ENCODE results near the gene EXOC4. TPM values are rescaled to one million over a fixed set of nuclear protein-coding genes. Genes with fewer than 3 reads are reported as not detected.
"Not testable (repeated sequence)": the region's sequence is repeated elsewhere in the genome, so short reads cannot be mapped to it uniquely, and the experiment has no call there.

Gene EXOC4
- total RNA-seq, 1 experiment from 2014 or later, result 66.2 TPM

GRCh38 chr7:134073276-134073675, 820.4 kb downstream of the EXOC4 start:
- H3K27ac Mint-ChIP-seq (ENCODE audit: unreplicated experiment), result no peak overlapping the region
- peaks cover 15% of the 10 kb centered on the region for H3K9me3 Mint-ChIP-seq (ENCODE audit: unreplicated experiment)
- no peak overlapping the region for H3K4me3 ChIP-seq (ENCODE audit: low read depth, low read length)
- H3K27me3 Mint-ChIP-seq (ENCODE audit: insufficient read depth, unreplicated experiment), result no peaks in the 10 kb centered on the region
- DNase-seq, result no peak
- H3K4me1 Mint-ChIP-seq (ENCODE audit: low read depth, unreplicated experiment), result peaks cover 8% of the 10 kb centered on the region
- peaks cover 14% of the 10 kb centered on the region for H3K4me1 ChIP-seq
- H3K36me3 Mint-ChIP-seq (ENCODE audit: insufficient read depth, unreplicated experiment), result peaks cover 13% of the 10 kb centered on the region
- no peaks in the 10 kb centered on the region for H3K27me3 ChIP-seq (replicated peaks; ENCODE audit: control insufficient read depth, insufficient read depth, low read length)
- CTCF ChIA-PET, result no interaction called here
- TF ChIP-seq CTCF (IDR thresholded peaks at IDR 0.05; ENCODE audit: insufficient read depth in 1 of 2, low read depth in 1 of 2, low read length in 1 of 2, severe bottlenecking in 1 of 2, unreplicated experiment in 1 of 2), result no peak
- no TSS peak for BruUV-seq (replicated peaks)
- H3K4me3 Mint-ChIP-seq (ENCODE audit: unreplicated experiment), result no peak overlapping the region
- POLR2A ChIA-PET, result no interaction called here
- H3K36me3 ChIP-seq (ENCODE audit: control insufficient read depth, insufficient read depth, low read length), result no peaks in the 10 kb centered on the region
- no peaks in the 10 kb centered on the region for H3K9me3 ChIP-seq
- intact Hi-C loops (cut with micrococcal nuclease; ENCODE audit: unreplicated experiment), result no loop called here

- Histone ChIP-seq H3K4me3 (ENCODE audit: low read depth, low read length) (no peak overlapping the region), H3K27me3 (replicated peaks; ENCODE audit: control insufficient read depth, insufficient read depth, low read length) (no peaks in the 10 kb centered on the region), H3K4me1 (peaks cover 14% of the 10 kb centered on the region), H3K9me3 (no peaks in the 10 kb centered on the region; the same call in 1 of the 2 replicates), H3K36me3 (ENCODE audit: control insufficient read depth, insufficient read depth, low read length) (no peaks in the 10 kb centered on the region)
- DNase-seq, result no peak
- no peaks in the 10 kb centered on the region for H3K27me3 Mint-ChIP-seq (ENCODE audit: insufficient read depth, unreplicated experiment)
- ChIA-PET POLR2A (no interaction called here), CTCF (no interaction called here)
- H3K36me3 Mint-ChIP-seq (ENCODE audit: insufficient read depth, unreplicated experiment), result peaks cover 6% of the 10 kb centered on the region
- no peak overlapping the region for H3K27ac Mint-ChIP-seq (ENCODE audit: unreplicated experiment)
- no peak for TF ChIP-seq CTCF (IDR thresholded peaks at IDR 0.05; ENCODE audit: insufficient read depth in 1 of 2, low read depth in 1 of 2, low read length in 1 of 2, severe bottlenecking in 1 of 2, unreplicated experiment in 1 of 2)
- H3K9me3 Mint-ChIP-seq (ENCODE audit: unreplicated experiment), result peaks cover 24% of the 10 kb centered on the region
- intact Hi-C loops (cut with micrococcal nuclease; ENCODE audit: unreplicated experiment), result no loop called here
- BruUV-seq (replicated peaks), result no TSS peak
- H3K4me1 Mint-ChIP-seq (ENCODE audit: low read depth, unreplicated experiment), result no peaks in the 10 kb centered on the region
- no peak overlapping the region for H3K4me3 Mint-ChIP-seq (ENCODE audit: unreplicated experiment)
Observed at GRCh38 chr7:134075799-134076198, 822.9 kb downstream of the EXOC4 start.

GRCh38 chr7:134077560-134077959, 824.7 kb downstream of the EXOC4 start:
- POLR2A ChIA-PET, result not testable (repeated sequence)

GRCh38 chr7:134078991-134079390, 826.1 kb downstream of the EXOC4 start:
- no peaks in the 10 kb centered on the region for H3K4me1 ChIP-seq
- Mint-ChIP-seq H3K27ac (ENCODE audit: unreplicated experiment) (no peak overlapping the region), H3K27me3 (ENCODE audit: insufficient read depth, unreplicated experiment) (no peaks in the 10 kb centered on the region), H3K9me3 (ENCODE audit: unreplicated experiment) (peaks cover 35% of the 10 kb centered on the region), H3K4me3 (ENCODE audit: unreplicated experiment) (no peak overlapping the region), H3K36me3 (ENCODE audit: insufficient read depth, unreplicated experiment) (peaks cover 7% of the 10 kb centered on the region), H3K4me1 (ENCODE audit: low read depth, unreplicated experiment) (peaks cover 7% of the 10 kb centered on the region)
- POLR2A ChIA-PET, result no interaction called here
- H3K9me3 ChIP-seq, result no peaks in the 10 kb centered on the region; the same call in 1 of the 2 replicates
- H3K36me3 ChIP-seq (ENCODE audit: control insufficient read depth, insufficient read depth, low read length), result no peaks in the 10 kb centered on the region
- no peaks in the 10 kb centered on the region for H3K27me3 ChIP-seq (replicated peaks; ENCODE audit: control insufficient read depth, insufficient read depth, low read length)
- CTCF ChIA-PET, result no interaction called here
- TF ChIP-seq CTCF (IDR thresholded peaks at IDR 0.05; ENCODE audit: insufficient read depth in 1 of 2, low read depth in 1 of 2, low read length in 1 of 2, severe bottlenecking in 1 of 2, unreplicated experiment in 1 of 2), result no peak
- intact Hi-C loops (cut with micrococcal nuclease; ENCODE audit: unreplicated experiment), result no loop called here
- no peak overlapping the region for H3K4me3 ChIP-seq (ENCODE audit: low read depth, low read length)
- BruUV-seq (replicated peaks), result no TSS peak
- DNase-seq, result no peak

More at GRCh38 chr7:134077560-134077959, 824.7 kb downstream of the EXOC4 start:
- H3K9me3 ChIP-seq; H3K4me1 ChIP-seq; H3K27me3 ChIP-seq (replicated peaks; ENCODE audit: control insufficient read depth, insufficient read depth, low read length); H3K4me1 Mint-ChIP-seq (ENCODE audit: low read depth, unreplicated experiment); H3K27me3 Mint-ChIP-seq (ENCODE audit: insufficient read depth, unreplicated experiment); H3K4me3 Mint-ChIP-seq (ENCODE audit: unreplicated experiment); intact Hi-C loops (cut with micrococcal nuclease; ENCODE audit: unreplicated experiment); H3K36me3 ChIP-seq (ENCODE audit: control insufficient read depth, insufficient read depth, low read length); CTCF ChIA-PET; BruUV-seq (replicated peaks); H3K36me3 Mint-ChIP-seq (ENCODE audit: insufficient read depth, unreplicated experiment); H3K4me3 ChIP-seq (ENCODE audit: low read depth, low read length); DNase-seq; H3K27ac Mint-ChIP-seq (ENCODE audit: unreplicated experiment): not testable (repeated sequence)
- peaks cover 35% of the 10 kb centered on the region for H3K9me3 Mint-ChIP-seq (ENCODE audit: unreplicated experiment)
